Heart left ventricle (tissue), 16 donors: ENCODE data around the gene NLRP6. TPM values are rescaled to one million over a fixed set of nuclear protein-coding genes. Genes with fewer than 3 reads are reported as not detected.
A peak's percentile ranks its signal among the peaks of the same experiment; 100 is the strongest.

Experiments used
- ATAC-seq, 4 donors: fragments of 200-7000 bp; cut with Tn5 transposase; one replicate each; pipeline ENCODE4 v1.9.1; 2020 to 2022; ENCODE audit warnings: moderate library complexity in 4 of 4, mild to moderate bottlenecking in 3 of 4, moderate number of reproducible peaks in 1 of 4
- DNase-seq, 5 donors: peaks; one replicate each; pipeline ENCODE4 v3.0.0-alpha.2; 2020
- H3K27ac ChIP-seq, 12 donors: fragments of 200-600 bp; sonication (generic) in 4 of 12; one replicate each; pipeline versions ENCODE4 v1.5.0 to v1.8.0; 2016 to 2022; ENCODE audit warnings: mild to moderate bottlenecking in 2 of 12
- H3K27me3 ChIP-seq, 9 donors: fragments of 200-600 bp; sonication (generic) in 2 of 9; one replicate each; pipeline versions ENCODE4 v1.5.1 to v1.8.0; 2016 to 2022; ENCODE audit warnings: mild to moderate bottlenecking in 3 of 9
- H3K36me3 ChIP-seq, 9 donors: fragments of 200-600 bp; sonication (generic) in 2 of 9; one replicate each; pipeline versions ENCODE4 v1.5.0 to v1.8.0; 2018 to 2022; ENCODE audit warnings: mild to moderate bottlenecking in 2 of 9
- H3K4me1 ChIP-seq, 12 donors: fragments of 200-600 bp; sonication (generic) in 4 of 12; one replicate each; pipeline versions ENCODE4 v1.5.0 to v1.8.0; 2016 to 2022; ENCODE audit warnings: mild to moderate bottlenecking in 3 of 12
- H3K4me3 ChIP-seq, 12 donors: fragments of 200-600 bp; sonication (generic) in 4 of 12; one replicate each; pipeline versions ENCODE4 v1.5.0 to v1.8.0; 2017 to 2022; ENCODE audit warnings: mild to moderate bottlenecking in 9 of 12, moderate library complexity in 4 of 12
- H3K9me3 ChIP-seq, 12 donors: fragments of 200-600 bp; sonication (generic) in 4 of 12; one replicate each; pipeline versions ENCODE4 v1.5.0 to v1.8.0; 2016 to 2022; ENCODE audit warnings: mild to moderate bottlenecking in 1 of 12
- POLR2A ChIP-seq, 2 donors: fragments of 450-650 bp; IDR thresholded peaks; one replicate each; pipeline ENCODE4 v1.6.1; 2017; ENCODE audit warnings: antibody characterized with exemption in 2 of 2, mild to moderate bottlenecking in 2 of 2, moderate library complexity in 2 of 2
- WGBS, 4 donors: extraction: QIAGEN DNeasy Blood & Tissue Kit in 2 of 4; methylation state at CpG; one replicate each; pipeline versions ENCODE4 v1.1.5 to v1.1.7; 2013 to 2018; 5-methylcytosine and 5-hydroxymethylcytosine counted together
- intact Hi-C, 10 donors: fragments of 100-400 bp; cut with DNase I; formaldehyde crosslinking; loops; one replicate each; pipeline versions ENCODE4 v1.11.1 to v1.14.2; 2022
- polyA plus RNA-seq, 2 donors: library from polyadenylated mRNA; stranded (reverse); fragments of 200-250 nt; gene quantifications; one replicate each; pipeline ENCODE4 v1.2.3, GENCODE V29; 2013
- total RNA-seq, 9 donors: library from RNA; depleted of rRNA in 2 of 9; stranded (reverse); fragments of >200 nt in 2 of 9; fragmentation: NEBNext Ultra II Directional in 3 of 9; extraction: Animal tissue kit (Norgen Biotek cat#: 25700) in 3 of 9; gene quantifications; one replicate each; pipeline versions ENCODE4 v1.1.0 to v1.2.4, GENCODE V29; 2016 to 2023
- TF ChIP-seq, protein P1 (sequence below), 12 donors: fragments of 200-600 bp; sonication (generic) in 4 of 12; IDR thresholded peaks; one replicate each; pipeline versions ENCODE4 v1.5.0 to v1.8.0; 2018 to 2022; ENCODE audit warnings: antibody characterized with exemption in 12 of 12, mild to moderate bottlenecking in 5 of 12
- donor health status: ischemic (EF 13 %, LVEDD 7.1; RV severe dilation, severe dysfunction).
- donor health status: healthy with polysubstance abuse.
- donor health status: DM: no; HTN: yes; CAD: no.
- donor health status: DM: no; HTN: no; CAD: no.
- donor health status: ischemic (EF 25% LVEDD 6.9; RV normal size, moderate dysfunction).
- donor health status: ischemic (EF 25% LVEDD 5.7; RV mildly dilated, moderate dysfunction).
- donor health status: healthy.
- donor health status: DM: yes; HTN: yes; CAD: no.
- donor health status: ischemic (EF 35%, LVEDD 5.7; RV mildly dilated, moderate dysfunction).
- donor health status: nonischemic (EF 11% LVEDD 7.7; RV severe dilation, severe dysfunction).
- donor health status: DM: yes; HTN: yes; CAD: no.
- donor health status: PGD.
- donor health status: ischemic (EF 29% LVEDD 5.4; RV normal size, mild dysfunction).
- donor health status: nonischemic (EF 23%, LVEDD 6.1; RV moderate dilation, normal function).

The NLRP6 gene
- total and polyA plus RNA-seq, 11 donors: 0.09 to 0.20 (median 0.14) TPM; not detected in 6

DNA sequence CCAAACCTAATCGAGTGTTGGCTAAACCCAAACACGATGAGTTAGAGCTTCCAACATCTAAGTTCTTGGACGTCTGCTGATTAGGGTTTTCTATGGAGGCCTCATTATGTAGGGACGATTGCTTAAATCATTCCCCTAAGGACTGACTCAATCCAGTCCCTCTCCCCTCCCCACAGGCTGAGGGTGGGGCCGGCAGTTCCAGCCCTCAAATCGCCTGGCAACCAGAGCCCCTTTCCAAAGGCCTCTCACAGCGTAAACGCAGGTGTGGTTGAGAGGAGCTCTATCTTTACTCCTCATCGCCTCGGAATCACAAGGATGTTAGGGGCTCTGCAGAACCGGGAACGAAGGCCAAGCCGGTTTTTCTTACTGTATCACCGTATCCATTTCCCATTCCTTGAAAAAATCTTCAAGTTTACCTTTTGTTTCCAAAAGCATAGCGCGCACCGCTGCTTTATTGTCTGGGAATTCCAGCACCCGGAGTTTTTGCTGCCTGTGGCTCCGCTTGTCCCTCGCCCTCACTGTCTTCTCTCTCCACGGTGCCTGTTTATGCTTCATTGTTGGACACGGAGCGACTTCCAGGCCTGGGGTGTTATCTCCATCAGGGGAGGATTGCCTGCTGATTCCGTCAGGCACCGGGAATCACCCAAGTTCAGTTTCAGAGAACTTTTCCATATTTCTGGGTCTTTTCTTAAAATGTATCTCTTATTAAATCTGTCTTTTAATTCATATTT lies 56.2 kb downstream of the NLRP6 start:
- intact Hi-C loops: no loop called here

More for the DNA sequence above, 56.2 kb downstream of the NLRP6 start:
- H3K4me1 ChIP-seq: peaks cover 0 to 49% (median 19%) of the 10 kb centered on the region in 12 donors
- H3K36me3 ChIP-seq: no peaks in the 10 kb centered on the region
- TF ChIP-seq POLR2A (IDR thresholded peaks at IDR 0.05): no peak
- TF ChIP-seq, protein P1, sequence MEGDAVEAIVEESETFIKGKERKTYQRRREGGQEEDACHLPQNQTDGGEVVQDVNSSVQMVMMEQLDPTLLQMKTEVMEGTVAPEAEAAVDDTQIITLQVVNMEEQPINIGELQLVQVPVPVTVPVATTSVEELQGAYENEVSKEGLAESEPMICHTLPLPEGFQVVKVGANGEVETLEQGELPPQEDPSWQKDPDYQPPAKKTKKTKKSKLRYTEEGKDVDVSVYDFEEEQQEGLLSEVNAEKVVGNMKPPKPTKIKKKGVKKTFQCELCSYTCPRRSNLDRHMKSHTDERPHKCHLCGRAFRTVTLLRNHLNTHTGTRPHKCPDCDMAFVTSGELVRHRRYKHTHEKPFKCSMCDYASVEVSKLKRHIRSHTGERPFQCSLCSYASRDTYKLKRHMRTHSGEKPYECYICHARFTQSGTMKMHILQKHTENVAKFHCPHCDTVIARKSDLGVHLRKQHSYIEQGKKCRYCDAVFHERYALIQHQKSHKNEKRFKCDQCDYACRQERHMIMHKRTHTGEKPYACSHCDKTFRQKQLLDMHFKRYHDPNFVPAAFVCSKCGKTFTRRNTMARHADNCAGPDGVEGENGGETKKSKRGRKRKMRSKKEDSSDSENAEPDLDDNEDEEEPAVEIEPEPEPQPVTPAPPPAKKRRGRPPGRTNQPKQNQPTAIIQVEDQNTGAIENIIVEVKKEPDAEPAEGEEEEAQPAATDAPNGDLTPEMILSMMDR (IDR thresholded peaks at IDR 0.05): no peak
- WGBS, 4 donors: 38 to 64% (median 55%) methylated on average over 25 of the region's 25 CpGs
- ATAC-seq (peak in 2 of 4 donors; percentile 75 to 76), DNase-seq (peak in 1 of 5 donors; percentile 51)
- no peaks in the 10 kb centered on the region for H3K27me3 ChIP-seq
- peak overlapping the region in 11 of 12 donors; percentile 45 to 86 (median 75) for H3K27ac ChIP-seq
- no peaks in the 10 kb centered on the region for H3K9me3 ChIP-seq
- no peak overlapping the region for H3K4me3 ChIP-seq

Other genes with a start within 250 kb of the NLRP6 start
- not detected for gene SCGB1C1, start 85.3 kb upstream of the NLRP6 start, total RNA-seq
- gene SCGB1C1, start 85.3 kb upstream of the NLRP6 start, polyA plus RNA-seq: not detected
- 10 to 100 TPM; 16.4 to 32.2 (median 20.9) TPM for gene BET1L, start 71.0 kb upstream of the NLRP6 start, total RNA-seq
- 10 to 100 TPM; 12.9 to 28.0 TPM for gene BET1L, start 71.0 kb upstream of the NLRP6 start, polyA plus RNA-seq
- gene RIC8A, start 70.7 kb upstream of the NLRP6 start, total RNA-seq: 10 to 100 TPM; 48.7 to 94.1 (median 74.3) TPM
- gene RIC8A, start 70.7 kb upstream of the NLRP6 start, polyA plus RNA-seq: 10 to 100 TPM; 32.7 to 99.5 TPM
- 10 to 100 TPM; 21.6 to 46.5 (median 27.8) TPM for gene SIRT3, start 42.1 kb upstream of the NLRP6 start, total RNA-seq
- gene SIRT3, start 42.1 kb upstream of the NLRP6 start, polyA plus RNA-seq: 10 to 100 TPM; 21.2 to 23.6 TPM
- 100 to 1,000 TPM in 2 of 9 donors, 10 to 100 TPM in 7; 75.1 to 110 (median 87.5) TPM for gene PSMD13, start 41.4 kb upstream of the NLRP6 start, total RNA-seq
- 100 to 1,000 TPM; 119 to 140 TPM for gene PSMD13, start 41.4 kb upstream of the NLRP6 start, polyA plus RNA-seq
- gene PGGHG, start 10.7 kb downstream of the NLRP6 start, total RNA-seq: 10 to 100 TPM in 2 of 9 donors, 1 to 10 TPM in 7; 4.5 to 11.1 (median 6.2) TPM
- gene PGGHG, start 10.7 kb downstream of the NLRP6 start, polyA plus RNA-seq: 10 to 100 TPM in 1 of 2 donors, 1 to 10 TPM in 1; 9.4 to 15.7 TPM
- gene IFITM5, start 21.1 kb downstream of the NLRP6 start, total RNA-seq: not detected
- gene IFITM5, start 21.1 kb downstream of the NLRP6 start, polyA plus RNA-seq: not detected
- 100 to 1,000 TPM; 116 to 412 (median 149) TPM for gene IFITM2, start 29.4 kb downstream of the NLRP6 start, total RNA-seq
- gene IFITM2, start 29.4 kb downstream of the NLRP6 start, polyA plus RNA-seq: 100 to 1,000 TPM; 270 to 501 TPM
- 100 to 1,000 TPM in 6 of 9 donors, 10 to 100 TPM in 3; 61.3 to 277 (median 127) TPM for gene IFITM1, start 35.6 kb downstream of the NLRP6 start, total RNA-seq
- 100 to 1,000 TPM; 158 to 278 TPM for gene IFITM1, start 35.6 kb downstream of the NLRP6 start, polyA plus RNA-seq
- gene IFITM3, start 42.5 kb downstream of the NLRP6 start, total RNA-seq: 100 to 1,000 TPM; 144 to 781 (median 214) TPM
- gene IFITM3, start 42.5 kb downstream of the NLRP6 start, polyA plus RNA-seq: 100 to 1,000 TPM; 501 to 873 TPM
- 1 to 10 TPM in 2 of 9 donors, under 1 TPM in 5, not detected in 2; 0.28 to 1.9 (median 0.67) TPM for gene B4GALNT4, start 91.1 kb downstream of the NLRP6 start, total RNA-seq
- under 1 TPM; 0.68 to 0.91 TPM for gene B4GALNT4, start 91.1 kb downstream of the NLRP6 start, polyA plus RNA-seq
- gene PKP3, start 115.8 kb downstream of the NLRP6 start, total RNA-seq: 1 to 10 TPM in 5 of 9 donors, under 1 TPM in 4; 0.15 to 2.0 (median 1.0) TPM
- under 1 TPM; 0.17 to 0.34 TPM for gene PKP3, start 115.8 kb downstream of the NLRP6 start, polyA plus RNA-seq
- gene SIGIRR, start 136.6 kb downstream of the NLRP6 start, total RNA-seq: 10 to 100 TPM; 22.6 to 65.6 (median 30.4) TPM
- gene SIGIRR, start 136.6 kb downstream of the NLRP6 start, polyA plus RNA-seq: 100 to 1,000 TPM in 1 of 2 donors, 10 to 100 TPM in 1; 41.2 to 105 TPM
- 1 to 10 TPM in 2 of 9 donors, under 1 TPM in 1, not detected in 6; 0.21 to 3.1 (median 2.7) TPM for gene ANO9, start 163.6 kb downstream of the NLRP6 start, total RNA-seq
- gene ANO9, start 163.6 kb downstream of the NLRP6 start, polyA plus RNA-seq: under 1 TPM; 0.07 to 0.19 TPM
- gene PTDSS2, start 171.9 kb downstream of the NLRP6 start, total RNA-seq: 10 to 100 TPM; 20.3 to 43.0 (median 25.7) TPM
- gene PTDSS2, start 171.9 kb downstream of the NLRP6 start, polyA plus RNA-seq: 10 to 100 TPM; 33.1 to 36.2 TPM
- 100 to 1,000 TPM; 132 to 247 (median 158) TPM for gene RNH1, start 228.8 kb downstream of the NLRP6 start, total RNA-seq
- 100 to 1,000 TPM in 1 of 2 donors, 10 to 100 TPM in 1; 58.2 to 207 TPM for gene RNH1, start 228.8 kb downstream of the NLRP6 start, polyA plus RNA-seq